Measurements from ENCODE around the gene ZPBP.
"Not testable (repeated sequence)": the region's sequence is repeated elsewhere in the genome, so short reads cannot be mapped to it uniquely, and the experiment has no call there.

Gene ZPBP

GRCh38 chr7:50041165-50041564 lies 51.9 kb downstream of the ZPBP start:
- DNase-seq (ENCODE audit: low read depth in 2 of 2), result not testable (repeated sequence)

GRCh38 chr7:50037086-50037485 lies 56.0 kb downstream of the ZPBP start:
- DNase-seq (ENCODE audit: low read depth in 2 of 2), result no peak

GRCh38 chr7:50022991-50023390 lies 70.1 kb downstream of the ZPBP start:
- no peak for DNase-seq (ENCODE audit: low read depth in 2 of 2)

- no peak for DNase-seq (ENCODE audit: low read depth in 2 of 2)
Measured at GRCh38 chr7:50022451-50022850, 70.6 kb downstream of the ZPBP start.

- no peak for DNase-seq (ENCODE audit: low read depth in 2 of 2)
Measured at GRCh38 chr7:49995681-49996080, 97.4 kb downstream of the ZPBP start.

GRCh38 chr7:49986191-49986590 lies 106.9 kb downstream of the ZPBP start:
- DNase-seq (ENCODE audit: low read depth in 2 of 2), result no peak

- DNase-seq (ENCODE audit: low read depth in 2 of 2), result no peak
Measured at GRCh38 chr7:49980465-49980864, 112.6 kb downstream of the ZPBP start.

GRCh38 chr7:49976238-49976637 lies 116.8 kb downstream of the ZPBP start:
- no peak for DNase-seq (ENCODE audit: low read depth in 2 of 2)

- no peak for DNase-seq (ENCODE audit: low read depth in 2 of 2)
Measured at GRCh38 chr7:49974035-49974434, 119.0 kb downstream of the ZPBP start.

- no peak for DNase-seq (ENCODE audit: low read depth in 2 of 2)
Measured at GRCh38 chr7:49937608-49938007, 155.4 kb downstream of the ZPBP start.

GRCh38 chr7:49931627-49932026 lies 161.4 kb downstream of the ZPBP start:
- no peak for DNase-seq (ENCODE audit: low read depth in 2 of 2)

GRCh38 chr7:49928787-49929186 lies 164.3 kb downstream of the ZPBP start:
- no peak for DNase-seq (ENCODE audit: low read depth in 2 of 2)

GRCh38 chr7:49927631-49928030 lies 165.4 kb downstream of the ZPBP start:
- DNase-seq (ENCODE audit: low read depth in 2 of 2), result no peak

- no peak for DNase-seq (ENCODE audit: low read depth in 2 of 2)
Measured at GRCh38 chr7:49926720-49927119, 166.3 kb downstream of the ZPBP start.

- no peak for DNase-seq (ENCODE audit: low read depth in 2 of 2)
Measured at GRCh38 chr7:49911909-49912308, 181.1 kb downstream of the ZPBP start.

- DNase-seq (ENCODE audit: low read depth in 2 of 2), result no peak
Measured at GRCh38 chr7:49894543-49894942, 198.5 kb downstream of the ZPBP start.

GRCh38 chr7:49893131-49893530 lies 199.9 kb downstream of the ZPBP start:
- no peak for DNase-seq (ENCODE audit: low read depth in 2 of 2)

- DNase-seq (ENCODE audit: low read depth in 2 of 2), result no peak
Measured at GRCh38 chr7:49892481-49892880, 200.6 kb downstream of the ZPBP start.
